NCI-H1092 (cell line): ENCODE data around the gene TTLL11.

Experiments used
- DNase-seq: peaks from one replicate; lab custom pipeline; 2025; lab: John Stamatoyannopoulos, UW

Gene TTLL11

DNA sequence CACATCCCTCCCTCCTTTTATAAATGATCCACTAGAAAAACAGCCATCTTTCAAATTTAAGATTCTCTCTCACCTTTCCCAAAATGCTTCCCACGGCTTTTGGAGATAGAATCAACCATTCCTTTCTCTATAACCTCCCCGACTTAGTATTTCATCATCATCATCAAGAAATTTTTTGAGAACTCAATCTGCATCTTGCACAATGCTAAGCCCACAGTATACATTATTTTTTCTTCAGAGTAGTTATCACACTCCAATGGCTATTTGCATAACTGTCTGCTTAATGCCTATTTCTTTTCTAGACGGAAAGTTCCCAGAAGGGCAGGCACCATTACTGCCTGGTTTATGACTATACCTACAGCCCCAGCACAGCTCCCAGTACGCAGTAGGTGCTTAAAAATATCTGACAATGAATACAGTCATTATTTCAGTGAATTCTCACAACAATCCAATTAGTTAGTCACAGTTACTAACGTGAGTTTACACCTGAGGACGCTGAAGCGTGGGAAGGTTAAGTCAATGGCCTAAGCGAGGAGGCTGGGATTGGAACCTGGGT lies 212.7 kb downstream of the TTLL11 start:
- DNase-seq, result no peak

DNA sequence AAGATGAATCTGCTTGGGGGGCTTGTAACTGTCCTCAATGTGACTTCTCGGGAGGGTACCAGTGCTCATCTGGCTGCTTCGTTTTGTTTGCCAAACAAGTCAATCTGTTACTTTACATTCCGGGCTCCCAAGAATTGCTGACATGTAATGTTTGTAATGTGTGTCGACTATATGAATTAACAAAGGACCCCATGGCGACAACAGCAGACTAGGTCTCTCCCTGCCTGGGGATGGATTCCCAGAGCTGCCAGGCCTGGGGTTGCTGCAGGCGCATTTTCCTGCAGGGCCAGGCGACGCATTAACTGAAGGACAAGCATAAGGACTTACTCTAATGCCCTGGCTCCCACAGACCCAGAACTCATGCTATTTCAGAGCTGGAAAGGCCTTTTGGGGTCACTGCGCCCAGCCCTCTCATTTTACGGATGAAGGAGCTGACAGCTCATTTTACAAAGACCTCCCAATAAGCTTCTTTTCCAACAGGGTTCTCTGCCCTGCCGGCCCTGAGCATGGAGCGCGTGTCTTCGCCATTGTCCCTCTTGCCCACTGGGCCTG lies 214.8 kb downstream of the TTLL11 start:
- DNase-seq, result no peak

DNA sequence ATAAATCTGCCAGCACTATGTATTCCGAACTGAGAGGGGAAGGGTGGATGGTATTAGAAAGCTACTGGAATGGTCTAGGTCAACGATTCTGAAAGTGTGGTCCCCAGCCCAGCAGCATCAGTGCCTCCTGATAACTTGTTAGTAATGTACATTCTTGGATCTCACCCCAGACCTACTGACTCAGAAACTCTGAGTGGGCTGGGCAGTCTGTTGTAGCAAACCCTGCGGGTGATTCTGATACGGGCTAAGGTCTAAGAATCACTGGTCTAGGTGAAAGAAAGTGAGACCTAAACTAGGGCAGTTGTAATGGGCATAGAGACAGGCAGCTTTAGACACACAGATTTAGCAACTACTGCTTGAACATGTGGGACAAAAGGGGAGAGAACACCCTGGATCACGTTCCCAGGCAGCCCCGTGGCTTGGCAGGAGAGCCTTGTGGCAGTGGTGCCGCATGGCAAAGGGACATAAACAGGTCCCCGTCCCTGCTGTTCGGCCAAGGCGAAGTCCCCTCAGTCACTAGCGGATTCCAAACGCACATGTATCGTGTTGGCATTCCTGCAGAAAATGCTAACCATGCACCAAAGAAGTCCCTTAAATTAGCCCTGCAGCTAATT lies 216.3 kb downstream of the TTLL11 start:
- DNase-seq, result no peak

DNA sequence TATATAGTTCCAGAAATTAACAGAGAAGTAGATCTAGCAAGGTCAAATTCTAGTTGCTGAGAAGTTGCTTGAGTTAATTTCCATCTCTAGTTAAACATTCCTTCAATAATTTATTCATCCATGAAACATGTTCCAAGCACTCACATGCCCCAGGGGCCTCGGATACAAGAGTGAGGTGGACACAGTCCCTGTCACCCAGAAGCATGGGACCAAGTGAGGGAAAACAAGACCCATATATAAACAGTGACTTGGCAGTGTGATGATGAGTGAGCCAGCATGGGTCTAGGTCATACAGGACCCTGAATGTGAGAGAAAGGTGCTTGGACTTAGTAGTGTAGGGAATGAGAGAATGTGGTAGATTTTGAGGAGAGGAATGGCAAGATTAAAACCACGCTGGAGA lies 216.9 kb downstream of the TTLL11 start:
- DNase-seq, result no peak

DNA sequence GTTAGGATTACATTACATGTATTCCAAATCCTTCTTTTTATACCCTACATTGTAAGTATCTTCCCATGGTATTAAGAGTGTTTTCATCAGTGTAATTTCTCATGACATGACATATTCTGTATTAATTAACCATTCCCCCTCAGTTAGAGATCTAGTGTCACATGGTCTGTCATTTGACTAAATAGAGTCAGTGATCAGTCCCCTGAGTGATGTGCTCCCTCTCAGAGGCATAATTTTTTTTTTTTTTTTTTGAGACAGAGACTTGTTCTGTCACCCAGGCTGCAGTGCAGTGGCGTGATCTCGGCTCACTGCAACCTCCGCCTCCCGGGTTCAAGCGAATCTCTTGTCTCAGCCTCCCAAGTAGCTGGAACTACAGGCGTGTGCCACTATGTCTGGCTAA lies 218.6 kb downstream of the TTLL11 start:
- no peak for DNase-seq

DNA sequence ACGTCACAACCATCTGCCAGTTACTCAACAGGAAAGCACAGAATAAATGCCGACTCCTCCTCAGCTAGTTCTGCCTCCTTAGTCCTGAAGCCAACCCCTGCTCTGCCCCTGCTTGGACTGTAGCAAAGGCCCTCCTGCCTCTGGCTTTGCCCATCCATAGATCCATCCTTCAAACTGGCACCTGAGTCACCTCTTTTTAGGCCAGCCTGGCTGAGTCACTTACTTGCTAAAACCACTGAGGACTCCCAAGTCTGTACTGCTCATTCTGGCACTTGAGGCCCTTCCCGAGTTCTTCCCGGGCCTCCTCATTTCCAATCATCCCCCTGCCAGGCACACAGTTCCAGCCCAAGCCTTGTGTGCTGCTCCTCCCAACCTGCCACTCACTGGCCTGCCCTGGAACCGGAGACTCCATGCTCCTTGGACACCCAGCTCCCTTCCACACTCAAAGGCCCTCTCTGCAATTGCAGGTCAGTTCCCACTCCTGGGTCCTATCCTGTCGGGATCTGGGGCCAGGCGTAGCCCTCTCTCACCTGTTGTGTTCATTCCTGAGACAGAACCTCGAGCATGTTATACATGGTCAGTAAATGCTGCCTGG lies 221.6 kb downstream of the TTLL11 start:
- DNase-seq, result no peak

DNA sequence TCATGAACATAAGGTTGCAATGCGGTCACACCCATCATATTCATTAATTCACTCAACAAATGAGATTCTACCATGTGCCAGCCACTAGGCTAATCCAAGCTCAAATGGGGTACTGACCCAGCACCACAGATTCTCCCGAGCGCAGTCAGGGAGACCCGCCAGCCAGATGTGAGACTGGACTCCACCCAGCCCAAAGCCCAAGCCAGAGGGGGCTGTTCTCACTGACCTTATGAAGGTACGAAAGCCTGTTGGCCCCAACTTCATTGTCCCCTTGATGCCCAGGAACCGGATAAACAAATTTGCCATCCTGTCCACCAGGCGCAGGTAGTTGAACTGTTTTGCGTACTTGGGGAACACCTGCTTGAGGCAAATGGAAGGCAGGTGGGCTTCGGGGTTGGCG lies 222.8 kb downstream of the TTLL11 start:
- no peak for DNase-seq

DNA sequence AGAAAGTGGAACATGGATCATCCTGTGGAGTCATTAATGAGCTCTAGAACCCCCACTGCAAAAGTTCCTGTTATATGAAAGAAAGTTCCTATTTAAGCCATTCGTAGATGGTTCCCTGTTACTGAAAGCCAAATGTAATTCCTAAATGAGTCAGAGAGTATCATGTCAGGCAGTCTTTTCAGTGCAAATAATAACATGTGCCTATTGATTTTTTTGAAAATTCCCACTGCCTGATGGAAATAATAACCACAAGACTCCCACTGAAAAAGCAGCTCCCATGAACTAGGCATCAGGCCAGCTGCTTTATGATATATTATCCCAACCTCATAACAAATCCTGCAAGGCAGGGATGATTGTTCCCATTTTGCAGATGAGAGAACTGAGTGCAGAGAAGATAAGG lies 224.5 kb downstream of the TTLL11 start:
- DNase-seq, result no peak

DNA sequence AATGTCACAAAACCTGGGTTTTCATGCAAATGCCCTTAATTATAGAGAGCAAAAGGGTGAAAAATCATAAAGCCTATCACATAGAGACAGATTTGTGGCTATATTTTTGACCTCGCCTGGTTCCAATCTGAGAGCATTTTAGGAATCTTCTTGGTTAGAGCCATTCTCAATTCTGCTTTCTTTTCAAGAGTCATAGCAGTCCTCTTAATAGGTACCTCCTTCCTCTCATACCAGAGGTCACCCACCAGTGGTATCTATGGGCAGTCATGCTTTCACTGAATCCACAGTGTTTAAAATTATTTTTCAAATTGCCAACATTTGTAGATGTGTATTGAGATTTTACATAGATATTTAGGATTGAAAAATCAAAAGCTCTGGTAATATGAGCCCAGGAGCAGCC lies 226.2 kb downstream of the TTLL11 start:
- no peak for DNase-seq

DNA sequence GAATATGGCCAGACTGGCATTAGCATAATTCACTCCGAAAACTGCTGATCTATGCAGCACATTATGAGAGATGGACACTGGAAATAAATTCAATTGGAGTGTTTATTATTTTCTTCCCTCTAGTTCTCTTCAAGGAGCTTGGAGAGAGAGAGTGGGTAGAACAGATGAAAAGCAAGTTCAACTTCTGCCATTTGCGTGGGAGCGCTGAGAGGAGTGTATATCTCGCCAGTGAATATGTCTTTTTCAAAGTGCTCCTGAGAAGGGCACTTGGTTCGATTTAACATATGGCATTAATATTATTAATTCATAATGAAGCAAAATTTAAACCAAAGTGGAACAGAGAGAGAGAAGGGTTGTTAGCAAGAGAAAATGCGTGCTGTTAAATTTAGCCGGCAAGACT lies 227.2 kb downstream of the TTLL11 start:
- DNase-seq, result no peak

DNA sequence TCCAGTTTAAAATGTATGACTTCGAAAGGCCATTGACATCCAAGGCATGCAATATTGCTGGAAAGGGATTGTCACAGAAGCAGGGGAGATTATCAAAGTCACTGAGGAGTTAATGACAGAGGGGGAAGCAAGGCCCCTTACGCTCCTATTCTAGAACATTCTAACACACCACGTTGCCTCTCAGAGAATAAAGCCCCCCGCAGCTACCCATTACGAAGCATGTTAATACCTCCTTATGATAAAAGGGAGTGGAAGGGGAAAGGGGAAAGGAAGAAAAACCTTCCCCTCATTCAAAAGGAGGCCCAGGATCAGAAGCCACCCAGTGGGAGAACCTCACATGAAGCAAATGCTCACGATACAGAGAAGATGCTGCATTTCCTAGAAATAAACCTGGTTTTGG lies 228.0 kb downstream of the TTLL11 start:
- no peak for DNase-seq

DNA sequence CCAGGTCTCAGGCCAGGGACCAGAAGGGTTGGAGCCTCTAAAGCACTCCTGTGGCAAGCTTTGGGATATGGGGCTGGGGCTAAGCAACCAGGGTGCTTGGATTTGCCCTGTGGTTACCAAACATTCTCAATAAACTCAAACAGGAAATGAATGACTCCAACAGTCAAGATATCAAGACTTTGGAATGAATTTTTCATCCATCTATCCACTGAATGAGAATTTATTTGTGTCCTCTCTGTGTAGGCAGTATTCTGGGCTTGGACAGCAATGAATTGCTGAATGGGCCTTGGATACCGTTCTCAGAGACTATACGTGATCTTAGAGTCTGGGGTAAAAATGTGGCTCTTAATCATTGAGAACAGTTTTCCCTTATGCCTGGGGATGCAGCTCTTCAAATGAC lies 229.2 kb downstream of the TTLL11 start:
- DNase-seq, result no peak

DNA sequence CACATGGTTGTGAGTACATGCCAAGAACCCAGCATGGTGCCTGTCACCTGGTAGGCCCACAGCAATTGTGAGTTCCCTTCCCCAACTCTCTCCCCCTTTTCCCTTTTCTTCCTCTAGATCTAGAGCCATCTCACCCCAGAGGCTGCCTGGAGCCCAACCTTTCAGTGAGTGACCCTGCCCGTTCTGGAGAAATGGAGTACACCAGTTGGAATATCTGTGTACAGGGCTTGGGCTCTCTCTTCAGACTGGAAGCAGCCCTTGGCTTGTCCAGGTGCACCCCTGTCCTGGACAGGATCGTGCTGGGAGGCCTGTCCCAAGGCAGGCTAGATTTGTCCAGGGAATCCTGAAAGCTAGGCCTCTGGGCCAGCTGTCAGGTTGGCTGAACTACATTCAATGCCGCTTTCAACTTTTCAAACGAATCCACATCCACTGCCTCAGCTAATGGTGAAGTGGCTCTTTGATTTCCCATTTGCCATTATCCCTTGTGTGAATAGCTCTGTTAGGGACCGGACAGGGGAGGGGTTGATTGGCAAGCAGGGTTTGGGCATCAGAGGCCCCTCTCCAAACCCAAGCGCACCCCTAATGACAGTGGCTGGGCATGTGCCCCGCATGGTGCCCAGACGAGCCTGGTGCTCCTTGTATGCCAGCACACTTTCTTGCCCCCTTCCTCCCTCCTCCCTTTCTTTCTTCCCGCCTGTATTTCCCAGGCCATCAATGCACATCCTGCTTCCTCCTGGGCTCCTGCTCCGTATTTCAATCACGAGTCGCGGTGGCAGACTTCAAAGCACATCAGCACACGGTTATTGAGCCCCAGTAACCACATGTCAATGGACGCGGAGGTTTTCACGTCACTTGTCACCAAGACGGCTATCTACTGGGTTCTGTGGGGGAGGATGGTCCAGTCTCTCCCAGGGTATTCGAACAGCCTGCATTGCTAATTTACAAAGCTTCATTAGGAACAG lies 230.5 kb downstream of the TTLL11 start:
- DNase-seq, result no peak

DNA sequence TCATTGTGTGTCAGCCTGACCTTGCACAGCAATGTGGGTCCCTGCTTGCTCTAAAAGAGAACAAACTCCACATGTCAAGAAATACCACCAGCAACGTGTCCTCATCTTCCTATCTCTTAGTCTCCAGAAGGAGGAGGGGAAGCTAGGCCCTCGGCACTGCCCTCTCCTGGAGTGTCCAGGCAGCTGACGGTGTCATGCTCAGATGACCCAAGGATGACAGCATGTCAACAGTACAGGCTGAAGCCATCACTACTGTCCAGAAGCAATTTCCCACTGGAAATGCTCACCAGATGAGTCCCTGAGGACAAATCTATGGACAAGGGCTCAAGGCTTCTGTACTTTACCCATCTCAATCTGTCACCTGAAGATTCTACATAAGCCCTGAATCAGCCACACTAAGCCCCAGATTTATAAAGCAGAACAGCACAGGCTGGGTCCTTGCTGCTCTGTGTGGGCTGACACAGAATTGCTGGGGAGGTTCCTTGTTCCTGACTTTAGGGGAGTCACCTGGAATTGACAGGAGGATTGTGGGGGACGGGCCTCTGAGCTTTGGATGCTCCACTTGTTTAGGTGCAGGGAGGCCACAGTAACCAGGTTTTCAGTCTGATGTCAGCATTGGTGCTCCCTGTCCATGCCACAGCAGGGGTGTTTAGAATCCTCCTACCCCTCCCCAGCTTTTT lies 231.5 kb downstream of the TTLL11 start:
- DNase-seq, result no peak

DNA sequence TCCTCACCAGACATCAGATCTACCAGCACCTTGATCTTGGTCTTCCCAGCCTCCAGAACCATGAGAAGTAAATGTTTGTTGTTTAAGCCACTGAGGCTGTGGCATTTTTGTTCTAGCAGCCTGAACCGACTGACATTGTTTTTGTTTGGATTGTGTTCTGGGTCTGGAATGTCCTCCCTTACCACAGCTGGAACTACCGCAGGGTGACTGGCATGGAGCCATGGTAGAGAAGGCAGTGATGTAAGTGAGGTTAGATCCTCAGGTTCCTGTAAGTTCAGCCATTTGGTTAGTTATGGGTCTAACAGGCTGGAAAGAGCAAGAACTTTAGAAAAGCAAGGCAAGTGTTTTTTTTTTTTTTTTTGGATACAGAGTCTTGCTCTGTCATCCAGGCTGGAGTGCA lies 232.4 kb downstream of the TTLL11 start:
- DNase-seq, result no peak

DNA sequence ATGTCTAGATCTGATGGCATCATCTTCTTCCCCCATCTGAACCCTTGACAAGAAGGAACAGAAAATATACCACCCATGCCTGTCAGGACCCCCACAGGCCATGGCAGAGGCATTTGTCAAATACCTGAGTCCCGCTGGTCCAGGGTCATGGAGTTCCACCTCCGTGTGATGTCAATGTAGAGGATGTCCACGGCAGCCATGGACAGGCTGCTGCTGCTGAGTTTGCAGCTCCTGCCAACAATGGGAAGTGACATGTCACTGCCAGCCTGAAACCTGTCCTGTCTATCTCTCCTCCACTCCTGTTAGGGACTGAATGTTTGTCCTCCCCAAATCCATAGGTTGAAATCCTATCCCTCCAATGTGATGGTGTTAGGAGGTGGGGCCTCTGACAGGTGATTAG lies 232.9 kb downstream of the TTLL11 start:
- DNase-seq, result no peak

DNA sequence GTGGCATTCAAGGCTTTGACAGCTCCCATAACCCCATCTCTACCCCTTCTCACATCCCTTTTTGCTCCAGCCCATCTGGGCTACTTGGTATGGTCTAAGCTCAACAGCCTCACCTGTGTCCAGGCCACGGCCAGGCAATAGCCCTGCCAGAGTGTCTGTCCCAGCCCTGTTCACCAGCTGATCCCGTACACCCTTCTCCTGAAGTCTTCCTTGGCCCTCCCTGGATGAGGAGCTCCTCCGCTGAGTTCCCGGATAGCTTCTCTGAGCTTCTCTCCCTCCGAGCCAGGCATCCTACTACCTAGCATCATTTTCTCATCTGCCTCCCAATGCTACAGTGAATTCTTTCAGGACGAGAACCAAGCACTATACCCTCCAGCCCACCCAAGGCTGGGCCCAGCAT lies 233.5 kb downstream of the TTLL11 start:
- DNase-seq, result no peak

DNA sequence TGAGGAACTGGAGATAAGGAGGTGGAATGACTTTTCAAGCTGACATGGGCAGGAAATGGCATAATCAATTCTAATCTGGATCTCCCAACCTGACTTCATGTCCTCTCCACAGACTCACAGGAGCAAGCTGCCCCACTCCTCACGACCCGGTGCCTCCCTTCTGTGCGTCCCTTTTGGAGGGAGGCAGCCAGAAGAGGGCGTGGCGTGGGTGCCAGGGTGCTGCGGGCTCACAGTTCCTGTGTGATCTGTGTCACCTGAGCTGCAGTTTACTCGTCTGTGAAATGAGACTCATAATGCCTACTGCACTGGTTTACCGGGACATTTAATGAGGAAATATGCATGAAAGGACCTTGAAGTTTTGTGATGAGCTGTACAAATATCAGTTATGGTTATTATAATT lies 234.3 kb downstream of the TTLL11 start:
- no peak for DNase-seq

DNA sequence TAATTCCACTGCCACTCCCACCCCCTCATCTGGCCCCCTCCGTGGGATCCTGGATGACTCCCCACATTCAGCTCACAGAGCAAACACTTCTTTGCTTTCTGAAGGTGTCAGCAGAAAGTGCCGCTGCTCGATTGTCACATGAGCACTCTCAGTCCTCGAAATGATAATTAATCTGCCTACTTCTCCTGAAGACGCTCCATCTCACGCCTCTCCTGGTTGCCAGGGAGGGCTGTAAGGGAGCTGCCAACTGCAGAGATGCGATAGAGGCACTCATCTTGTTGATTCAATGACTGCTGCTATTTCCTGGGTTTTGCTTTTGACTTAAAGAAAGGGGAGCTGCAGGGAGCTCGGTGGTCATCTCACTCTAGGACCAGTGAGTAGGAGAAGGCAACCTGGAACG lies 235.2 kb downstream of the TTLL11 start:
- DNase-seq, result peak; percentile 71

DNA sequence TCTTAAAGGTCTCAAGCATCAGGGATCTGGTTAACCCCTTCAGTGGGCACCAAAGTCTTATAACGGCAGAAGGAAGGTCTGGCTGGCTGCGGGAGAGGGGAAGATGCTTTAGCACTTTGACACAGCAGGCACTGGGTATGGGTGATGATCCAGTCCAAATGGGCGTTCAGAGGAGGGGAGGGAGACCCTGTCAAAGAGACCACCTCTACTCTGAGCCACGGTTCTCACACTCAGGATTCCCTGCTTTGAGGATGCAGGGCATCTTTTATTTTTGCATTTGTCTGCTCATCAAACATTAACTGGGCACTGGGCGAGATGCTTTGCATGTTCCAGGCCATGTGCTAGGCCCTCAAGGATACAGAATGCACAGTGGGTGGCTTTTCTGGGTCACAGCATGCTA lies 237.6 kb downstream of the TTLL11 start:
- DNase-seq, result no peak

DNA sequence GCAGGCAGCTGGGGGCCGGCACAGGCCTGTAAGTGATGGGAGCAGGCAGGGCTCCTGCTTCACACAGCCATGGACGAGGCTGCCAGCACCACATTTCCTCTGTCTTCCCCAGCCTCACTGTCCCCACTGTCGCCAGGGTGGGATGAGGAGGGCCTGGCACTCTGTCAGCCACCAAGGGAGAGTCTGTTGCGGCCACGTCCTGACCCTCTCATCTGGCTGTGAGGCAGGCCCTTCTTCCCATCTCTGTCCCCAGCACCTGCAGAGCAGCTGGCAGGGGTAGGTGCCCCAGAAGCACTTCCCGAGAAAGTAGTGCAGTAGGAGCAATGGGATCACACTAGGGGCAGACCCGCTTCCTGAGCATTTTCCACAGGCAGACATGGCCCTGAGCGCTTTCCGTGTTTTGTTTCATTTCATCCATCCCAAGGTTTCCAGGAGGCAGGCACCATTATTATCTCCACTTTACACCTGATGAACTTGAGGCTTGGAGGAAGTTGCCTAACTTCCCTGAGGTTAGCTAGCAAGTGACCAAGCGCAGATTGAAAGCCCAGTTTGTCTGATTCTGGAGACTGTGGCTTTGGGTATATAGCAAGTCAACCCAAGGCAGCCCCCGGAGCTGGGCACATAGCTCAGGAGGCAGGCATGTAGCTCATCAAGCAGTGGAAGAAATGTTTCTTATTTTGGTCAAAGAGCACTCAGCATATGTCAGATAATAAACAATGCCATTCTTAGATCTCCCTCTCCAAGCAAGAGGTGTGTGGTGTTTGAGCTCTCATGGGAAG lies 239.3 kb downstream of the TTLL11 start:
- DNase-seq, result no peak
